Measurements from ENCODE around the gene ZNF318.
A peak's percentile ranks its signal among the peaks of the same experiment; 100 is the strongest.
"Not testable (repeated sequence)": the region's sequence is repeated elsewhere in the genome, so short reads cannot be mapped to it uniquely, and the experiment has no call there.

ZNF318 gene

DNA sequence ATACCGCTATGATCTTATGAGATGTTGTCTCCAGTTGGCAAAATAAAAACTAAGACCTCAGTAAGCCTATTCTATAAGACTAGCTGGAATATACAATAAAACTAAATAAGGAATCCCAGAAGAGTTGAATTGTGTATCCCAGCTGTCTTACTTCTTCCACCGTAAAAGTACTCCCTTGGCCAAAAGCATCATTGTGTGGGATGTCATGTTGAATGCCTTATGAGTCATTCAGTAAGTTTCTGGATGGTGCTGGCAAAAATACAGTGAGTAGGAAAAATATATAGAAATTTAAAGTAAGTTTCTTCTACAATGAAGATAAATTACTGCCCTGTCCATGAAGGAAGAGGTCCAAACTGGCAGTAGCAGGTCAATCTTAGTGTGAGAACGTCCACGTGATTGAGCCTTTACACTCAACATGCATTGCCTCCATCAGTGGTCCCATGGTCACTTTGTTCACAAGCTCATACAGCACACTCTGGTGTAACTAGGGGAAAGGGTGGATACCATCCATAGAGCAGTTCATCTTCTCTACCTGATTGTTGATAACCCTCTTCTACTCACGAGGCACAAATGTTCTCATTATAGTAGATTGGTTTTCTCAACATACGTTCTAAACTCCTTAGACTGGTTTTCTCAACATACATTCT lies 13.7 kb upstream of the ZNF318 start:
- DNase-seq (ENCODE audit: low spot score) = no peak

GRCh38 chr6:43380858-43381257 lies 11.4 kb upstream of the ZNF318 start:
- not testable (repeated sequence) for DNase-seq (ENCODE audit: low spot score)

GRCh38 chr6:43378631-43379030 lies 9.2 kb upstream of the ZNF318 start:
- DNase-seq (ENCODE audit: low spot score) = no peak

GRCh38 chr6:43377710-43378229 lies 8.3 kb upstream of the ZNF318 start:
- no peak for DNase-seq (ENCODE audit: low spot score)

DNA sequence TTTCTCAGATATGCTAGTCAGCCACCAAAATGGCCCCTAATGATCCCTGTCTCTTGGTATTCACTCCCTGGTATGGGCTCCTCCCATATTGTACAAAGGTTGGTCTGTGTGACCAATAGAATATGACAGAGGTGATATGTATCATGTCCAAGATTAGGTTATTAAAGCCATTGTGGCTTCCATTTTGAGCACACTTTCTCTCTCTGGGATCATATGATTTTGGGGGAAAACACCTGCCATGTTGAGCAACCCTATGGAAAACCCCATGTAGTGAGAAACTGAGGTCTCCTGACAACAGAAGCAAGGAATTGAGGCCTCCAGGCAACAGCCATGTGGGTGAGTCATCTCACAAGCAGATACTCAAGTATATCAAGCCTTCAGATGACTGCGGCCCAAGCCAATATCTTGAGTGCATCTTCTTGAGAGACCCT lies 7.1 kb upstream of the ZNF318 start:
- DNase-seq (ENCODE audit: low spot score) = no peak

GRCh38 chr6:43375693-43376092 lies 6.2 kb upstream of the ZNF318 start:
- no peak for DNase-seq (ENCODE audit: low spot score)

- no peak for DNase-seq (ENCODE audit: low spot score)
These were observed 3.9 kb upstream of the ZNF318 start for GRCh38 chr6:43373252-43373875.

- not testable (repeated sequence) for DNase-seq (ENCODE audit: low spot score)
These were observed 645 bp upstream of the ZNF318 start for GRCh38 chr6:43370003-43370580.

DNA sequence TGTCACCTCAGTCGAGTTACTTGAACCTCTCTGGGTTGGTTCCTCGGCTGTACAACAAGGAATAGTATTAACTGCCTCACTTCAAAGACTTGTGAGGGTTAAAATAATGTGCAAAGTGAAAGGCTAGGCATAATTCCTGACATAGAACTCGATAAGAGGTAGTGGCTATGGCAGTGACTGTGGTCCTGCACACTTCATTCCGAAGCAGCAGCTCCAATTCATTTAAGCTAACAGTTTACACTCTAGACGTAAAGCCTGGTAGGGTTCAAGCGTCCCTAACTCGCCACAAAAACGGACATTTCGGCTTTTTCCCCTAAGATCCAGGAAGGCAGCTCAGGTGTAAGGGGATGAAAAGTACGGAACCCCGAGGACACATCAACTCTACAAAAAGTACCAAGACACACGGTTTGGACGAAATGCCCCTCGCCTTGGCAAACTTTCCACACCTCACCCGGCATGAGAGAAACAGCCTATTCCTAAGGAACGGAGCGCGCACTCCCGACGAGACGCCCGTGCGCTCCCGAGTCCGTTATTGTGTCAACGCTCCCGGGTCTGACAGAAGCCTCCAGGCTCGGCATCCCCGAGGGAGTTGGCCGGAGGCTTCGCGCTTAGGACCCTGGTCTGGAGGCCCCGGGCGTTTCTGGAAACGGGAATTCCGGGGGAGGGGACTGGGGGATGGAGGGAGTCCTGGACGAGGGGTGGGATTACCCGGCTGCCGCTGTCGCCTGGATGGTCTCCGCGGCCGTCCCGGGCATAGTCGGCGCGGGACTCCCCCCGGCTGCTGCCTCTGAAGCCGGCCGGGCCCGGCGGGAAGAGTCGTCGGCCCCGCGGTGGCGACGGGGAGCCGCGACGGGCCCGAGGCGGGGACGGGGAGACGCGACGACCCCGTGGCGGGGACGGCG lies 937 bp downstream of the ZNF318 start:
- peak; percentile 15 for DNase-seq (ENCODE audit: low spot score)

DNA sequence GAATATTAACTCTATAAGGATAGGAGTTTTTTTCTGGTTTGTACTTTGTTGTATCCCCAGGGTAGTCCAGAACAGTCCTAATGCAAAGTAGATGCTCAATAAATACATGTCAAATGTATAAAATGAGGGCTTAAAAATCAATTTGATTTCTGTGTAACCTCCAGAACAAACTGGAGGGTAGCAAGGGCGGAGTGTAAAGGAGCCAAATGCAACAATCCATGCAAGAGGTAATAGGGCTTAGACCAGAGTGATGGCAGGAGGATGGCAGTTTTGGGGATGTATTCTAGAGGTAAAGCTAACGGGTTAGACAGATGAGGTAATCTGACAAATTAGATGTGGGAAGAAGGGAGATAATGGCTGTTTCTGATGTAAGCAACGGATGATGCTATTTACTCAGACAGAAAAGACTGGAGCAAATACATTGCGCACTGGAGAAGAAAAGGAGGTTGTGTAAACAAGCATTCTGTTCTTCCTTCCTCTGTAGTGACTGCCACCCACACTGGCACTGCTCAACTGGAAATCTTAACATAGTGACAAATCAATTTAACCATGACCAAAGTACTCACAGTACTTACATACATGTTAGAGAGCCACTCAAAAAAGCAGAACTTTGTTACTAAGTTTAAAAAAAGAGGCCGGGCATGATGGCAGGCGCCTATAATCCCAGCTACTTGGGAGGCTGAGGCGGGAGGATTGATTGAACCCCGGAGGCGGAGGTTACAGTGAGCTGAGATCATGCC lies 2.0 kb downstream of the ZNF318 start:
- DNase-seq (ENCODE audit: low spot score) = no peak

- DNase-seq (ENCODE audit: low spot score) = no peak
These were observed 8.2 kb downstream of the ZNF318 start for GRCh38 chr6:43361269-43361668.

DNA sequence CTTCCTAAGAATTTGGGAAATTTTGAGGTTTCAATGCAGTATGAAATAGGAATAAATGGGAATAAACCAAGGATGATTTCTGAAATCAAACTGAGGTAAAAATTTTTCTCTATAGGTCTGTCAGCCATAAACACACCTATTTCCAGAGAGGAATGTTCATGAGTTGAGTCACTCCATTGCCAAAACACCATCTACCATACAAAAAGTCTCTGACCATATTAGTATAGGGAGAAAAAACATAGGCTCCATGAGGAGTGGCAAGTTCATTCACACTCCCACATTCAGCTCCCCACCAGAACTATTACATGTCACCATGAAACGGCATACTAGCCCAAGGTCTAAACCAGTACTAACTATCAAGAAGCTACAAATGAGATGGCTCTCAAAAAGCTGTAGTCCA lies 9.6 kb downstream of the ZNF318 start:
- DNase-seq (ENCODE audit: low spot score) = no peak

DNA sequence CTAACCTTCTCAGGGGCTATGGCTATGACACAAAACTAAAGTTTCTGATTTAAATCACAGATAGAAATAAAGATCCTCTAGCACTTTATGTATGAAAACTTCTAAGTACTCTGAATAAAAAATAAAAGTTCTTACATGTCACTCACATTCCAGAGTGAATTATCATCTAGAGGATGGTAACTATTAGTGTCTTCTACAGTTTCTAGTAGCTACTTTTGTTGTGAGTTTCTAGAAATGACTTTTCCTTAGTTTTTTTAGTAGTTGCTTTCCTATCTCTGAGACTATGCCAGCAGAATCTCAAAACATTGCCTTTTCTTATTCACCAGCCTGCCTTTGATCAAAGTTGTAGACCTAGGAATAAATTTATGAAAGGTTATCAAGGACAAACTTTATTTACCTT lies 10.1 kb downstream of the ZNF318 start:
- DNase-seq (ENCODE audit: low spot score) = no peak

- DNase-seq (ENCODE audit: low spot score) = no peak
These were observed 13.4 kb downstream of the ZNF318 start for GRCh38 chr6:43355862-43356590.

DNA sequence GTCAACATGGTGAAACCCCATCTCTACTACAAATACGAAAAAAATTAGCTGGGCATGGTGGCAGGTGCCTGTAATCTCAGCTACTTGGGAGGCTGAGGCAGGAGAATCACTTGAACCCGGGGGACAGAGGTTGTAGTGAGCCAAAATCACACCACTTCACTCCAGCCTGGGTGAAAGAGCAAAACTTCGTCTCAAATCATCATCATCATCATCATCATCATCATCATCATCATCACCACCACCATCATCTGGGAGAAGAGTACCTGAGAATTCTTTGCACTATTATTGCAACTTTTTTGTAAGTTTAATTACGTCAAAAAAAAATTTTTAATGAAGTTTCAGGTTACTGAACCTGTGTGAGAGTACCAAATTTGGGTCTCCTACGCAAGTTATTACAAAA lies 17.5 kb downstream of the ZNF318 start:
- not testable (repeated sequence) for DNase-seq (ENCODE audit: low spot score)

DNA sequence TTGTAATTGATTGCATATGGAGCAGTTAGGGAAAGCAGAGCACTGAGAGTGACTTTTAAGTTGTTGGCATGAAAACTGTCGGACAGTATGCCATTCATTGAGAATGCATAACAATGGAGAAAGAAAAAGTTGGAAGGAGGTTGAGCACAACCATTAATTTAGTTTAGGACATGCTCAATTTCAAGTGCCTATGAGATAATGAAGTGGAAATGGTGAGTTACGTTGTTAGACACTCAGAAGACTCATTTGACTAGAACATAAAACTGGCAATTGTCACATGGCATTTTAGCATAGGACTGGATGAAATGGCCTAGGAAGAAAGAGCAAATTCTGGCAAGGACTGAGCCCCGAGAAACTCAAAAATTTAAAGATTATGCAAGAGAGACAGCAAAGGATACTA lies 22.0 kb downstream of the ZNF318 start:
- DNase-seq (ENCODE audit: low spot score) = no peak

DNA sequence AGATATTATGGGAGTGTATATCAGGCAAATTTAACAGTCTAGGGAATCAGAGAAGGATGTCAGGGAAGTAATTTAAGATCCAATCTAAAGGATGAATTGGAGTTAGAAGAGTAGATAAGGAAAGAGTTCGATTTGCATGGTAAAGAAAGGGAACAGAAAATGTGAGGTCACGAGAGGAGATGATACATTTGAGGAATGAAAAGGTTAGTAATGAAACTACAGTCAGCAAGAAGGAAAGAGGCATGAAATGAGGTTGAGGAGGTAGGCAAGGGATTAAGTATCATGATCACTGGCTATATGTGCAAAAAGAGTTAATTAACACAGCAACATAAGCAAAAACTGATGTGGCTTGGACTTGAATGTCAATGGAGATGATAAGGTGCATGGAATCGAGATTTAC lies 22.4 kb downstream of the ZNF318 start:
- no peak for DNase-seq (ENCODE audit: low spot score)

DNA sequence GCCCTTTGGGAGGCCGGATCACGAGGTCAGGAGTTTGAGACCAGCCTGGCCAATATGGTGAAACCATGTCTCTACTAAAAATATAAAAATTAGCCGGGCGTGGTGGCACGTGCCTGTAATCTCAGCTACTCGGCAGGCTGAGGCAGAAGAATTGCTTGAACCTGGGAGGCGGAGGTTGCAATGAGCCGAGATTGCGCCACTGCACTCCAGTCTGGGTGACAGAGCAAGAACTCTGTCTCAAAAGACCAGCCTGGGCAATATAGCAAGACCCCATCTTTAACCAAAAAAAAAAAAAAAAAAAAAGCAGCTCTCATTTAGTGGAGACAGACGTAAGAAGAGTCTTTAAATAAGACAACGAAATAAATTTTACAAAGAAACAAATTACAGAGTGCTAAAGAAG lies 23.2 kb downstream of the ZNF318 start:
- not testable (repeated sequence) for DNase-seq (ENCODE audit: low spot score)

DNA sequence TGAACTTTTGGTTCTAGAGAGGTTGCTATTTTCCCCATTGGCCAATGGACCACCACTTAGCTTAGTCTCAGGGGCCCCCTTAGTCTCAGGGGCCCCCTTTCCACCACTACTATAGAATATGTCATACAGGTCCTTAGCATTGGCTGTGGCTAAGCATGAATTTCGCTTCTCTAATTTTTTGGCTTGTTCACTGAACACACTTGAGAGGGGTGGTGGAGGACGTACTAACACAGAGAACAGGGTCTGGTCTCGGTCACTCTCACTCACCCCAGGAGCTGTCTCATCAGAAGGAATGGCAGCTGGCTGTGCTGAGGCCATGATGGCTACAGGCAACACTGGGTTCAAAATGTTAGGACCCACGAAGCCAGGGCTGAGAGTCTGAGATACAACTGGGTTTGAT lies 30.3 kb downstream of the ZNF318 start:
- no peak for DNase-seq (ENCODE audit: low spot score)

- DNase-seq (ENCODE audit: low spot score) = no peak
These were observed 31.2 kb downstream of the ZNF318 start for GRCh38 chr6:43338243-43338642.

DNA sequence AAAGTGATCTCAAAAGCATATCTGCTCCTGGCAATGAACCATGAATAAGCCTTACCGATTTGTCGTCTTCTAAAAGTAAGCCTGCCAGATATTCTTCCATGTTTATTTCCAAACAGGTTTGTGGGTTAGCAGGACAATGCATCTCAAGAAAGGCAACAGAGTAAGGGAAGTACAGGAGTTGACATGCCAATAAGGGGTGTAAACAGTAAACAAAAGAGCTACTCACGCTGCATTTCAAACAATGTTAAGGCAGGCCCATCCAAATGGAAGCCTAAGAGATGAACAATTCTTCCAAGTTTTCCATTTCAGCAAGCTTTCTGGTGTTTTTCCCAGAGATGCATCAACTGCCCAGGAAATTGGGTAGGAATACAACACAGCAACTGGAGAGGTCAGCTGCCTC lies 33.1 kb downstream of the ZNF318 start:
- DNase-seq (ENCODE audit: low spot score) = peak; percentile 48
